ENCODE data around the gene ERCC1.

ERCC1 gene

GRCh38 chr19:45404557-45405434 lies 18.9 kb downstream of the ERCC1 start, which contains the start of gene PPP1R13L:
Gene PPP1R13L (minus strand): TSS chr19:45405069. CDS start chr19:45398318, 6,751 bp downstream.
- peak; percentile 58 for DNase-seq

GRCh38 chr19:45403781-45404556 lies 19.7 kb downstream of the ERCC1 start:
- DNase-seq: peak; percentile 55

GRCh38 chr19:45403272-45403671 lies 20.4 kb downstream of the ERCC1 start:
- no peak for DNase-seq

GRCh38 chr19:45402298-45403061 lies 21.2 kb downstream of the ERCC1 start:
- no peak for DNase-seq

GRCh38 chr19:45401815-45402214 lies 21.9 kb downstream of the ERCC1 start:
- DNase-seq: no peak

GRCh38 chr19:45400192-45400591 lies 23.5 kb downstream of the ERCC1 start:
- no peak for DNase-seq

- DNase-seq: no peak
Measured at GRCh38 chr19:45395821-45396617, 27.7 kb downstream of the ERCC1 start.

- DNase-seq: no peak
Measured at GRCh38 chr19:45391871-45392665, 31.6 kb downstream of the ERCC1 start.

GRCh38 chr19:45391346-45391745 lies 32.4 kb downstream of the ERCC1 start:
- DNase-seq: no peak

GRCh38 chr19:45385392-45386221 lies 38.1 kb downstream of the ERCC1 start:
- no peak for DNase-seq

GRCh38 chr19:45382426-45382825 lies 41.3 kb downstream of the ERCC1 start:
- no peak for DNase-seq

- no peak for DNase-seq
Measured at GRCh38 chr19:45380107-45380506, 43.6 kb downstream of the ERCC1 start.

GRCh38 chr19:45376045-45376724 lies 47.5 kb downstream of the ERCC1 start:
- no peak for DNase-seq

- DNase-seq: peak; percentile 100
Measured at GRCh38 chr19:45370410-45371204, 53.1 kb downstream of the ERCC1 start, which contains the start of gene ERCC2. Gene ERCC2 (minus strand): TSS chr19:45370573. CDS start chr19:45370540, 33 bp downstream.

GRCh38 chr19:45368737-45369340 lies 54.9 kb downstream of the ERCC1 start:
- DNase-seq: no peak

- no peak for DNase-seq
Measured at GRCh38 chr19:45368127-45368526, 55.6 kb downstream of the ERCC1 start.

- no peak for DNase-seq
Measured at GRCh38 chr19:45364696-45365095, 59.0 kb downstream of the ERCC1 start.

GRCh38 chr19:45363861-45364459 lies 59.8 kb downstream of the ERCC1 start:
- no peak for DNase-seq
